NCI-H1436 treated with DMSO at 0.1 percent for 48 hours (cell line): Measurements from ENCODE around the gene FLNB.

Experiments used
- DNase-seq: peaks from one replicate; lab custom pipeline; 2025; lab: John Stamatoyannopoulos, UW

The FLNB gene

DNA sequence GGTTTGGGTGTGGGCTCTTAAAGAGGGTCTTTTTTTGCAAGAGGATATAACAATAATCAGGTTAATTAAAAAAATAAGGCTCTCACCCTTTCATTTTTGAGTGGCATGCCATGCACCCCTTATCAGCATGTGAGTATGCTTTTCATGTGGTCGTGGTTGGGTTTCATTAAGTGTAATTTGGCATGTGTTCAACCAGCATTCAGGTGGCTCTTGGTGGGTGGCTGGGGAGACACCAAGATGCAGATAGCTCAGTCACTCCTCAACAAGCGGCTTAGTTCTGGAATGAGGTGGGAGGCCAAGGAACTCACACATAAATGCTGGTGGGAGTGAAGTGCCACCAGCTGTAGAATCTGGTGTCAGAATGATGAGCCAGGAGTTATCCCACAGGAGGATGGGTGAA lies 66.8 kb downstream of the FLNB start:
- DNase-seq, result no peak

- no peak for DNase-seq
Observed at GRCh38 chr3:58077596-58078285, 69.5 kb downstream of the FLNB start.

- DNase-seq, result no peak
Observed at GRCh38 chr3:58078610-58079009, 70.4 kb downstream of the FLNB start.

DNA sequence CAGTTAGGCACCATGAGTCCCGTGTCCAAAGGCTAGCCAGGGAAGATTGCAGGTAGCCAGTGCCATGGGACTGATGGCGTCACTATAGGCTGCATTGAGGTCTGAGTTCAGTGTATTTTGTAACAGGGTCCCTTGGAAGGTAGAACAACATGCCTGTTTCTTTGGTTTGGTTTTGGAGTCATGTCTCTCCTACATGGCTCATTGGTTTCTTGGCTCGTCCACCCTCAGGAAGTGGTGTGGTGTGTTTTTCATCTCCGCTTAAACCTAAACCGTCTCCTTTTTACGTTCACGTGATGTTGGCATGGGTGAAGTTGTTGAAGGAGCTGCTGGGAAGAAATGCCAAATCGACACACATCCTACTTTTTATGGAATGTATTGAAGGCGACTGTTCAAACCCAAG lies 71.6 kb downstream of the FLNB start:
- no peak for DNase-seq

DNA sequence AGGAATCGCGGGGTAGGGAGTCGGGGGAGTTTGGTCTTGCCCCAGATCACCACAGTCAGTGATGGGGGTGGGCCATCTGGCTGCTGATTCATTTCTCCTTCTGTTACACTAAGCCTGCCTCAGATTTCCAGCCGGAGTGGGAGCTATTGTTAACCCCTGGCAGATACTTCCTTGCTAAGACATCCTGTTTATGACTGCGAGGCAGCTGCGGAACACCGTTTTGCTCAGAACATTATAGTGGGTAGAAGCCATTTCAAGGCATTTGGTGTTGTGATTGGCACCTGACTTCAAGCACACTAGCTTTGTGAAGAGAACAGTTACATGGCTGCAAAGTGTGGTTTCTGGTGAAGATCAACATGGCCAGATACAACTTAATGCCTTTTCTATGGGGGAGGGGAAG lies 73.8 kb downstream of the FLNB start:
- DNase-seq, result no peak

- no peak for DNase-seq
Observed at GRCh38 chr3:58084166-58084565, 75.9 kb downstream of the FLNB start.

DNA sequence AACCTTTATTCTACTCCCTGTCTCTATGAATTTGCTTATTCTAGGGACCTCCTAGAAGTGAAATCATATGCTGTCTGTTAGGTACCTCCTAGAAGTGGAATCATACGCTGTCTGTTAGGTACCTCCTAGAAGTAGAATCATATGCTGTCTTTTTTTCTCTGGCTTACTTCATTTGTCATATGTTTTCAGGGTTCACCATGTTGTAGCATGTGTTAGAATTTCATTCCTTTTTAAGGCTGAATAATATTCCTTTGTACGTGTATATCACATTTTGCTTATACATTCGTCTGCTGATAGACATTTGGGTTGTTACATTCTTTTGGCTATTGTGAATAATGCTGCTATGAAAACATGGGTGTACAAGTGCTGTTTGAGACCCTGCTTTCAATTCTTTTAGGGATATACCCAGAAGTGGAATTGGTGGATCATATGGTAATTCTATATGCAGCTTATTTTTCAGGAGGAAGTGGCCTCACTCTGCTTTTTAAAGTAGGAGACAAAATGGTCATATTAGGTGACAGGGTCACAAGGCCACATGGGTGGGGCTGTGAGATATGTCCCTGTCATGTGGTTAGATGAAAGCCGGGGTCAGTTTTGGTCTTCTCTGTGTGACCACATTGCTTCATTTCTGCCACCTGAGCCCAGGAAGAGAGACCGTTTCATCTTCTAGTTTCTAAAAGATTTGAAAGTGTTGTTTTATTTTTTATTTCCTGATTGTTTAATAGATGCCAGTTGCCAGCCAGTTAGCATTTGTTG lies 76.7 kb downstream of the FLNB start:
- DNase-seq, result no peak

DNA sequence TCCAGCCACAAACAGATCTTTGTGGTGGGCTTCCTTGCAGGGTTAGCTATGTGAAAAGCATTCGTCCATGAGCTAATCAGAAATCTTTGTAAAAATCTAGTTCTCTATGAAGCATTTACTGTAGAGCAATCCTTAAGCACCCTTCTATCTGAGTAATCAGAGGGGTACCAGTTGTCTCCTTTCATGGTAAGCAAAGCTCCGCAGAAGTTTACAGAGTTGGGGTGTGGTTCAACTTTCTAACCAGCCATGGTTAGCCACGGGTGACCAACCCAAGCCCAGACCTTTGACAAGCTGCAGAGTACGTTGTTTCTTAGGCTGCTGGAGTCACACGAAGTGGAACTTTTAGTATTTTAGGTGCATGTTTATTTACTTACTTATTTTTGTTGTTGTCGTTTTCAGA lies 77.4 kb downstream of the FLNB start:
- DNase-seq, result no peak

DNA sequence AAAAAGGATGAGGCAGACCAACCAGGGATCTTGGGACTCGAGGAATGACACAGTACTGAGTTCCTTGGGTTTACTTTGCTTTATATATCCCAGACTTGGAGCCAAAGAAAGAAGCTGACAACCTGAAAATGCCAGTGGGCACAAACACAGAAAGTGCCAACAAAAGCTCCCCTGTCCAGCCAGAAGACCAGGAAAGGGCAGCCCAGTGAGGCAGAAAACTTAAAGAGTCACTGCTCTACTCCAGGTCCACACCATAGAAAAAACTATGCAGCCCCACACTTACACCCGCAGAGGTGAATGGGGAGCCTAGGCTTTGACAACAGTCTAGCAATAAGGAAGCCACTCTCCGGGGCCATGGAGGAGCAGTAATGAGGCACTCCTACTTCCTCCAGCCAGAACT lies 80.3 kb downstream of the FLNB start:
- no peak for DNase-seq

DNA sequence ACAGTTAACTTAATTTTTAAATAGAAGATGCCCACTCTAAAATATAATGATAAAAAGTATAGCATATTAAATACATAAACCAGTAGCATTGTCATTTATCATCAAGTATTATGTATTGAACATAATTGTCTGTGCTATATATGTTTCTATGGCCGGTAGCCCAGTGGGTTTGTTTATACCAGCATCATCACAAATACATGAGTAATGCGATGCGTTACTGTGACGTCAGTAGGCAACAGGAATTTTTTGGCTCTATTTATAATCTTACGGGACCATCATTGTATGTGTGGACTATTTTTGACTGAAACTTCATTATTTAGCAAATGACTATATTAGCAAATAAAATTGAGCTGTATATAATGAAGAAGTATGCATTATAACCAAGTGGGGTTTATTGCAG lies 82.1 kb downstream of the FLNB start:
- no peak for DNase-seq

- no peak for DNase-seq
Observed at GRCh38 chr3:58092521-58092920, 84.3 kb downstream of the FLNB start.

- DNase-seq, result no peak
Observed at GRCh38 chr3:58093574-58094195, 85.5 kb downstream of the FLNB start.

GRCh38 chr3:58094657-58095056 lies 86.4 kb downstream of the FLNB start:
- DNase-seq, result no peak

DNA sequence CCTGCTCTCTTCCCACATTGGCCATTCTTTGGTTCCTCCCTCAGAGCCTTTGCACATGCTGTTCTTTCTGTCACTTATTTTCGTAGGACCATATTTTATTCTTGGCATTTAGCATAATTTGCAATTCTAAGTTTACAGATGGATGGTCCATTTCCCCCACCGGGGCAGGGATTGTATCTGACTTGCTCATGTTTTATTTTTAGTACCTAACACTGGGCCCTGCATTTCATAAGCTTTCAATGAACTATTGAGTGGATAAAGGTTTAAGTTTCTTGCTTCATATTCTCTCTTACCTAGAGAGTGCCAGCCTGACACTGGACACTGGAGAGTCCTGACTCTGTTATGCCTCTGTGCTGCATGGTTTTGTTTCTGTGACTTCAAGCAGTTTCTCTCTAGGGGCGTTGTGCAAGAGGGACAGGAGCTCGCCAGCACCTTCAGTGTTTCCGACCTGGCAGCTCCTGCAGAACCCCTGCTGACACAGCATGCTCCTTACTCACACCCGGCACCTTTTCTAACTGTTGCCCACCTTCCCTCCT lies 87.4 kb downstream of the FLNB start:
- DNase-seq, result no peak

DNA sequence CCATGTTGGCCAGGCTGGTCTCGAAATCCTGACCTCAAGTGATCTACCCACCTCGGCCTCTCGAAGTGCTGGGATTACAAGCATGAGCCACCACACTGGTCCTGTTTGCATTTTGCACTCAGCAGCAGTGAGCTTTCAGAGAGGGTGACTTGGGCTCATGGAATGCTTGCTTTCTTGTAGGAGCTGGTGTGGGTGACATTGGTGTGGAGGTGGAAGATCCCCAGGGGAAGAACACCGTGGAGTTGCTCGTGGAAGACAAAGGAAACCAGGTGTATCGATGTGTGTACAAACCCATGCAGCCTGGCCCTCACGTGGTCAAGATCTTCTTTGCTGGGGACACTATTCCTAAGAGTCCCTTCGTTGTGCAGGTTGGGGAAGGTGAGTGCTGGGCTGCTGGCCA lies 90.3 kb downstream of the FLNB start:
- DNase-seq, result no peak

DNA sequence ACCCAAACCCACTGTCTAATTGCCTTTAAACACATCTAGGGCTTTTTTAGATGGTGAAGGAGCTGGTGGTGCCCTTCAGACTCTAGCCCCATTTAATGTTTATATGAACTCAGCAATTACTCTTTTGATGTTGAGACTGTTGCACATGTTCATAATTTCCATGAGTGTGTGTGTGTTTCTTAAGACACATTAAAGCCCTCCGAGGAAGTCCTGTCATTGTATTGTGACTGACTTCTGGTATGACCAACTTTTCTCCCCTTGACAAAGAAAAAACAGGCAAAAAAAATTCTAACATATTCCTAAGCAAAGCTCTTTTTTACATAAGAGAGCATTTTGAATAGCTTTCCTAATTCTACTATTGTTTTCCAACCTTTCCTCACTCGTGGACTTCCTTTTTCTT lies 91.6 kb downstream of the FLNB start:
- no peak for DNase-seq

DNA sequence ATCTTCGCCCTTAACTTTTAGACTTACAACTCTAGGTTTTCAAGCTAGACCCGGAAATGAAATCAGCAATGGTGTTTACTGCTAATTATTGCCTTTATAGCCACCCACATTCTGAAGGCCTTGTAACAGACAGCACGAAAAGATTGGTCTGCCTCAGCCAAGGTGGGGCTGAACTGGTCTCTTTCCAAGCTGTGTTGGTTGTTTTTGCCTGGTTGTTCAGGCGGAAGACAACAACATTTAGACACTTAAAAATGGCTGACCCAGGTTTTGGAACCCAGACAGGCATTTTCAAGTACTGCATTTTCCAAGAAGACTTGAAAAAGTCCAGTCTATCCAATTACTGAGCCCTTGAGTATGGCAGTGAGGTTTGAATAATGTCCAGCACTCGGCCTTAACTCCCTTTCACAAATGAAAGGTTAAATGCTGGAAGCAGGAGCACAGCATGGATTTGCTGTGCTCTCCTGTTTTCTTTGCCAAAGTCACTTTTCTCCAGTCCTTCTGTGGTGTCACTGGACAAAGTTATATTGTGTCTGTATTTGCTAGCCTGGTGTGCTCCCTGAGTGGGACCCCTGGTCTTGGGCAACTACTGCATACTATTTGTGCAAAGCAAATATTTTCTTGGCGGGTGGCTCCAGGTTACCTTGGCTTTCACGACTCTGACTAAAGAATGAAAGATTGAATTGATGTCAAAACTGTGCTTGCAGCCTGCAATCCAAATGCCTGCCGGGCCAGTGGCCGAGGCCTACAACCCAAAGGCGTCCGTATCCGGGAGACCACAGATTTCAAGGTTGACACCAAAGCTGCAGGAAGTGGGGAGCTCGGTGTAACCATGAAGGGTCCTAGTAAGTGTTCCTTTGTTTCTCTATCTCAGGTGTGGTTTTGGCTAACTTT lies 93.5 kb downstream of the FLNB start:
- DNase-seq, result no peak

GRCh38 chr3:58102390-58102750 lies 94.1 kb downstream of the FLNB start:
- DNase-seq, result no peak

DNA sequence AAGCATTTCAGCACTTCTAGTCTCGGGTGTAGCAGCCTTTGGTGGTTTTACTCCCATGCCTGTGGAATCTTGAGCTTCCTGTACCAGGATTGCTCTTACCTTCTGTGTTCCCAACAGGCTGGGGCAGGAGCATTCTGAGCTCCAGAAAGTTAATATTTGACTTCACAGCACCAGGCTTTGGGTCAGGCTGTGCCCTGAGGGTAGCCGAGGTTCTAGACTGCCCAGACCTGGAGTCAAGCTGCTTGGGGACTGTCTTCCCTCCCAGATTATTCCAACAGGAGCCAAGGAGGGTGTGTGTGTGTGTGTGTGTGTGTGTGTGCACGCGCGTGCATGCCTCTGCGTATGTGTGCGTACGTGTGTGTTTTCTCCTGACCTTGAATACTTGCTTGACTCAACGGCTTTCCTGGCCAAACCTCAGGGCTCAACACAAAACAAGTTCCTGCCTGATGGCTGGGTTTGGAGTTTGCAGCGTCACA lies 94.8 kb downstream of the FLNB start:
- no peak for DNase-seq

GRCh38 chr3:58104151-58104550 lies 95.9 kb downstream of the FLNB start:
- no peak for DNase-seq

DNA sequence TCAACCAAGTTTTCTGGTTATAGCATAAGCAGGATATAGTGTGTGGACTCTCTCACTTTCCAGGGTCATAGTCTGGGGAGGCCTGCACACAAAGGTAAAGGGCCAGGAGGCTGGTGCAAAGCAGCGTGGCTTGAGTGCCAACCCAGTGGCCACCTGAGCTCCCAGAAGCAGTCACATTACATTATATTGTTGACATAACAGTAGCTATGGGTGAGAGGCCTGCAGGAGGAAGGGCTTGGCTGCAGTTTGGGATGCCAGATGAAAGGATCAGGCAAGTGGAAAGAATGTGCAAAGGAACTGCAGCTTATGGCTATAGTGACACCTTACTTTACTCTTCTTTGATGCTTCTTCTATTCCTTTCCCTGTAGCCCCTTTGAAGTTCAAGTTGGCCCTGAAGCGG lies 96.5 kb downstream of the FLNB start:
- no peak for DNase-seq

DNA sequence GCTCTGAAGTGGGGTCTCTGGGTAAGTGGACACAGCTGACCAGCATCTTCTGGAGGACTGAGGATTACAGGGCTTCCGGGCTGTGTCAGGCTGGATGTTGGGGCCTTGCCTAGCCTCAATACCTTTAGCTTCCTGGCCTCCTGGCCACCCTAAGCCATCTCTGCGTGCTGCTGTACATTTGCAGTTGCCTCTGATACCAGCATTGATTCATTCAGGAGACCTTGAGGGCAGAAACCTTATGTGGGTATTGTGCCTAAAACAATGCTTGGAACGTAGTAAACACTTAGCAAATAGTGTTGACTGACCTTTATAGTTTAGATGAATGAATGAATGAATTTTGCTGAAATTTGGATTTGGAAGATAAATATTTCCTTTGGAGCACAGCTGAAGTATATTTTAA lies 97.0 kb downstream of the FLNB start:
- DNase-seq, result no peak
